Epithelial cell of proximal tubule (primary cell): ENCODE measurements around the gene TCERG1L. TPM values are rescaled to one million over a fixed set of nuclear protein-coding genes. Genes with fewer than 3 reads are reported as not detected.

Experiments used
- DNase-seq: peaks from one replicate; pipeline ENCODE4 v3.0.0-alpha.2; 2011; ENCODE audit warnings: low read depth
- H3K4me3 ChIP-seq: 2 replicates; pipeline ENCODE4 v1.5.1; 2011; ENCODE audit warnings: low read depth, mild to moderate bottlenecking, low read length
- CTCF ChIP-seq: conservative IDR thresholded peaks from 2 replicates; pipeline ENCODE4 v1.5.1; 2012; ENCODE audit warnings: low read depth, mild to moderate bottlenecking, low read length
- total RNA-seq: library from RNA; depleted of rRNA; stranded (reverse); fragments of >200 nt; gene quantifications from 2 replicates; pipeline ENCODE4 v1.2.3, GENCODE V29; 2015

The TCERG1L gene
- total RNA-seq, 1 donor from 2014 or later, result not detected

GRCh38 chr10:131088619-131089018, 222.9 kb downstream of the TCERG1L start:
- no peak for TF ChIP-seq CTCF
- no peak overlapping the region for H3K4me3 ChIP-seq
- no peak for DNase-seq

GRCh38 chr10:131087464-131088215, 223.9 kb downstream of the TCERG1L start:
- TF ChIP-seq CTCF, result no peak
- DNase-seq, result no peak

GRCh38 chr10:131086511-131086910, 225.0 kb downstream of the TCERG1L start:
- no peak for TF ChIP-seq CTCF
- no peak overlapping the region for H3K4me3 ChIP-seq

More at GRCh38 chr10:131087464-131088215, 223.9 kb downstream of the TCERG1L start:
- H3K4me3 ChIP-seq, result no peak overlapping the region

GRCh38 chr10:131086094-131086493, 225.4 kb downstream of the TCERG1L start:
- H3K4me3 ChIP-seq, result no peak overlapping the region
- no peak for DNase-seq
- TF ChIP-seq CTCF, result no peak

More at GRCh38 chr10:131086511-131086910, 225.0 kb downstream of the TCERG1L start:
- DNase-seq, result no peak

- no peak overlapping the region for H3K4me3 ChIP-seq
- DNase-seq, result no peak
- no peak for TF ChIP-seq CTCF
Measured at GRCh38 chr10:131085091-131085860, 226.2 kb downstream of the TCERG1L start.

- TF ChIP-seq CTCF, result no peak
- H3K4me3 ChIP-seq, result no peak overlapping the region
- DNase-seq, result no peak
Measured at GRCh38 chr10:131084791-131085090, 226.8 kb downstream of the TCERG1L start.
